ENCODE measurements around the gene SEC31A. TPM values are rescaled to one million over a fixed set of nuclear protein-coding genes. Genes with fewer than 3 reads are reported as not detected.

Gene SEC31A
- total and polyA plus RNA-seq, 2 experiments from 2014 or later = 91.0 to 98.8 TPM

DNA sequence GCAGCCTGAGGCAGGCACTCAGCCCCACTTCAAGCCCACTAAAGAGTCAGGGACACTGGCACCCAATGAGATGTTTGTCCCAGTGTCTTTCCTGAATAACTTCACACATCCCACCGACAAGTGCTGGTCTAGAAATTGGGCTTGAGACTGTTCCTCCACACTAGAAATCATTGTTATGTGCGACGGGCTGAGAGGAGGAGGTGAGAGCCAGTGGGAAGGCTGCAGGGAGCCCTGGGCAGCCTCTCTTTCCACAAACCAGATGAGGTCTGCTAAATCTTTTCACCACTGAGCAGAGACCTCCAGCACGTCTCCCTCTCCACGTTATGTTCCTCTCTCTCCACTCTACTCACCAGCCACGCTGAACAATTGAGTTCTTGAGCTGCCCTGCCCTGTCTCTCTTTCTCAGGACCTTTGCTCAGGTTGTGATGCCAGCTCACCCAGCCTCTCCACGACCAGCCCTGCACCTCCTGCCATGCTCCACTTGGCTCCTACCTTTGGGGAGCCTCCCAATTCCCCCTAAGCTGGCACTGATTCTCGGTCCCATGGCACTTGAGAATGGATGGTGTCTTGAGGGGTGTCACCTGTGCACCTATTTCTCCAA is 100.8 kb downstream of the SEC31A start:
- 0 out of 3 replicates have a peak, but pooled peaks cover 3% of the 10 kb centered on the region for H3K36me3 Mint-ChIP-seq (ENCODE audit: low read depth)
- no peaks in the 10 kb centered on the region for H3K79me2 ChIP-seq (replicated peaks; ENCODE audit: insufficient read depth)
- peaks cover 23% of the 10 kb centered on the region; the same call in 1 of the 2 replicates for H4K20me1 ChIP-seq (replicated peaks; ENCODE audit: insufficient read depth)
- H3K9me3 Mint-ChIP-seq = no peaks in the 10 kb centered on the region; the same call in 2 of the 3 replicates
- DNase-seq (ENCODE audit: low spot score) = no peak
- no peak overlapping the region for H3K27ac ChIP-seq (ENCODE audit: low read depth)
- no peaks in the 10 kb centered on the region for H3F3A ChIP-seq (replicated peaks; ENCODE audit: low read depth)
- peaks cover 100% of the 10 kb centered on the region for H3K27me3 ChIP-seq (ENCODE audit: insufficient read depth)
- no peak for TF ChIP-seq ZNF331 (CRISPR knock-in tag; IDR thresholded peaks at IDR 0.05; ENCODE audit: low read depth)
- no peak for TF ChIP-seq CTCF (conservative IDR thresholded peaks at IDR 0.05; ENCODE audit: low read depth in 2 of 2)
- TF ChIP-seq EZH2 (IDR thresholded peaks at IDR 0.05; ENCODE audit: low read depth, unreplicated experiment) = no peak
- TF ChIP-seq EZH2phosphoT487 (IDR thresholded peaks at IDR 0.05; ENCODE audit: unreplicated experiment) = no peak
- no peak for TF ChIP-seq CREB1 (CRISPR knock-in tag; IDR thresholded peaks at IDR 0.05; ENCODE audit: low read depth)
- TF ChIP-seq, protein P1, sequence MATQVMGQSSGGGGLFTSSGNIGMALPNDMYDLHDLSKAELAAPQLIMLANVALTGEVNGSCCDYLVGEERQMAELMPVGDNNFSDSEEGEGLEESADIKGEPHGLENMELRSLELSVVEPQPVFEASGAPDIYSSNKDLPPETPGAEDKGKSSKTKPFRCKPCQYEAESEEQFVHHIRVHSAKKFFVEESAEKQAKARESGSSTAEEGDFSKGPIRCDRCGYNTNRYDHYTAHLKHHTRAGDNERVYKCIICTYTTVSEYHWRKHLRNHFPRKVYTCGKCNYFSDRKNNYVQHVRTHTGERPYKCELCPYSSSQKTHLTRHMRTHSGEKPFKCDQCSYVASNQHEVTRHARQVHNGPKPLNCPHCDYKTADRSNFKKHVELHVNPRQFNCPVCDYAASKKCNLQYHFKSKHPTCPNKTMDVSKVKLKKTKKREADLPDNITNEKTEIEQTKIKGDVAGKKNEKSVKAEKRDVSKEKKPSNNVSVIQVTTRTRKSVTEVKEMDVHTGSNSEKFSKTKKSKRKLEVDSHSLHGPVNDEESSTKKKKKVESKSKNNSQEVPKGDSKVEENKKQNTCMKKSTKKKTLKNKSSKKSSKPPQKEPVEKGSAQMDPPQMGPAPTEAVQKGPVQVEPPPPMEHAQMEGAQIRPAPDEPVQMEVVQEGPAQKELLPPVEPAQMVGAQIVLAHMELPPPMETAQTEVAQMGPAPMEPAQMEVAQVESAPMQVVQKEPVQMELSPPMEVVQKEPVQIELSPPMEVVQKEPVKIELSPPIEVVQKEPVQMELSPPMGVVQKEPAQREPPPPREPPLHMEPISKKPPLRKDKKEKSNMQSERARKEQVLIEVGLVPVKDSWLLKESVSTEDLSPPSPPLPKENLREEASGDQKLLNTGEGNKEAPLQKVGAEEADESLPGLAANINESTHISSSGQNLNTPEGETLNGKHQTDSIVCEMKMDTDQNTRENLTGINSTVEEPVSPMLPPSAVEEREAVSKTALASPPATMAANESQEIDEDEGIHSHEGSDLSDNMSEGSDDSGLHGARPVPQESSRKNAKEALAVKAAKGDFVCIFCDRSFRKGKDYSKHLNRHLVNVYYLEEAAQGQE (IDR thresholded peaks at IDR 0.05; ENCODE audit: unreplicated experiment) = no peak
- TF ChIP-seq ZNF114 (CRISPR knock-in tag; IDR thresholded peaks at IDR 0.05) = no peak
- no peak for TF ChIP-seq POLR2AphosphoS5 (IDR thresholded peaks at IDR 0.05; ENCODE audit: low read depth)
- no peak for TF ChIP-seq NANOG (IDR thresholded peaks at IDR 0.05; ENCODE audit: borderline replicate concordance)
- TF ChIP-seq ZNF462 (CRISPR knock-in tag; IDR thresholded peaks at IDR 0.05) = no peak
- no peak for TF ChIP-seq STAT1 (IDR thresholded peaks at IDR 0.05; ENCODE audit: unreplicated experiment)
- TF ChIP-seq JUNB (IDR thresholded peaks at IDR 0.05; ENCODE audit: unreplicated experiment) = no peak
- TF ChIP-seq ETS1 (IDR thresholded peaks at IDR 0.05) = no peak
- no peak overlapping the region for H2AFZ ChIP-seq
- H3K27ac Mint-ChIP-seq = no peak overlapping the region
- H3K4me1 Mint-ChIP-seq = peaks cover 10% of the 10 kb centered on the region
- H3K4me3 ChIP-seq = no peak overlapping the region
- H3K4me3 Mint-ChIP-seq = no peak overlapping the region
- no peaks in the 10 kb centered on the region for H3K36me3 ChIP-seq (ENCODE audit: insufficient read depth)
- no peaks in the 10 kb centered on the region for H3K9me2 ChIP-seq (ENCODE audit: insufficient read depth)
- H3K4me1 ChIP-seq (ENCODE audit: insufficient read depth) = peaks cover 14% of the 10 kb centered on the region
- no peak overlapping the region for H3K4me2 ChIP-seq
- peaks cover 100% of the 10 kb centered on the region for H3K27me3 Mint-ChIP-seq (ENCODE audit: insufficient read depth, low read depth, poor library complexity)
- no peak for ATAC-seq

Data from GM23338 (cell line).